ENCODE results near the gene MCTP1. TPM values are rescaled to one million over a fixed set of nuclear protein-coding genes. Genes with fewer than 3 reads are reported as not detected.

MCTP1 gene
- total RNA-seq, 1 donor from 2014 or later = 1.9 TPM

GRCh38 chr5:94682814-94683520 lies 601.9 kb downstream of the MCTP1 start:
- no peak for DNase-seq
- no peak overlapping the region for H3K4me3 Mint-ChIP-seq
- TF ChIP-seq CTCF (IDR thresholded peaks at IDR 0.05) = no peak
- no peaks in the 10 kb centered on the region for H3K9me3 Mint-ChIP-seq
- ChIA-PET POLR2A (no interaction called here), CTCF (no interaction called here)
- peaks cover 50% of the 10 kb centered on the region for H3K36me3 Mint-ChIP-seq (ENCODE audit: low read depth)
- intact Hi-C loops (cut with micrococcal nuclease) = no loop called here
- H3K27ac Mint-ChIP-seq = no peak overlapping the region
- no peaks in the 10 kb centered on the region for H3K27me3 Mint-ChIP-seq
- no peaks in the 10 kb centered on the region for H3K4me1 Mint-ChIP-seq
- no peak for ATAC-seq (ENCODE audit: low read depth)

- intact Hi-C loops (cut with micrococcal nuclease) = no loop called here
- POLR2A ChIA-PET = no interaction called here
- CTCF ChIA-PET = no interaction called here
These were observed 608.8 kb downstream of the MCTP1 start for GRCh38 chr5:94675965-94676618.

GRCh38 chr5:94674490-94675382 lies 610.2 kb downstream of the MCTP1 start:
- ChIA-PET POLR2A (no interaction called here), CTCF (interaction anchor here (0.9 kb wide), 1 partner anchor 63 kb away, joined by 3 read pairs; no protein-coding TSS in a partner anchor)
- no peaks in the 10 kb centered on the region for H3K27me3 Mint-ChIP-seq
- DNase-seq (no peak), ATAC-seq (ENCODE audit: low read depth) (no peak)
- no peak for TF ChIP-seq CTCF (IDR thresholded peaks at IDR 0.05)
- intact Hi-C loops (cut with micrococcal nuclease) = no loop called here
- peaks cover 36% of the 10 kb centered on the region for H3K36me3 Mint-ChIP-seq (ENCODE audit: low read depth)
- peaks cover 8% of the 10 kb centered on the region for H3K4me1 Mint-ChIP-seq
- no peaks in the 10 kb centered on the region for H3K9me3 Mint-ChIP-seq
- H3K4me3 Mint-ChIP-seq = no peak overlapping the region
- H3K27ac Mint-ChIP-seq = no peak overlapping the region

More at GRCh38 chr5:94675965-94676618, 608.8 kb downstream of the MCTP1 start:
- DNase-seq (no peak), ATAC-seq (ENCODE audit: low read depth) (no peak)
- Mint-ChIP-seq H3K4me1 (peaks cover 8% of the 10 kb centered on the region), H3K9me3 (no peaks in the 10 kb centered on the region), H3K27me3 (no peaks in the 10 kb centered on the region), H3K36me3 (ENCODE audit: low read depth) (peaks cover 40% of the 10 kb centered on the region), H3K4me3 (no peak overlapping the region), H3K27ac (no peak overlapping the region)
- TF ChIP-seq CTCF (IDR thresholded peaks at IDR 0.05) = no peak

- ChIA-PET POLR2A (no interaction called here), CTCF (no interaction called here)
- no peak overlapping the region for H3K4me3 Mint-ChIP-seq
- no peak for DNase-seq
- TF ChIP-seq CTCF (IDR thresholded peaks at IDR 0.05) = no peak
- intact Hi-C loops (cut with micrococcal nuclease) = no loop called here
- no peaks in the 10 kb centered on the region for H3K9me3 Mint-ChIP-seq
- H3K27me3 Mint-ChIP-seq = no peaks in the 10 kb centered on the region
- peaks cover 8% of the 10 kb centered on the region for H3K4me1 Mint-ChIP-seq
- H3K36me3 Mint-ChIP-seq (ENCODE audit: low read depth) = peaks cover 42% of the 10 kb centered on the region
- H3K27ac Mint-ChIP-seq = no peak overlapping the region
- no peak for ATAC-seq (ENCODE audit: low read depth)
These were observed 612.1 kb downstream of the MCTP1 start for GRCh38 chr5:94672746-94673145.

GRCh38 chr5:94670726-94671125 lies 614.2 kb downstream of the MCTP1 start:
- ChIA-PET CTCF (no interaction called here), POLR2A (no interaction called here)
- Mint-ChIP-seq H3K36me3 (ENCODE audit: low read depth) (peaks cover 48% of the 10 kb centered on the region), H3K4me3 (no peak overlapping the region), H3K27ac (no peak overlapping the region), H3K27me3 (no peaks in the 10 kb centered on the region), H3K4me1 (peaks cover 8% of the 10 kb centered on the region), H3K9me3 (no peaks in the 10 kb centered on the region)
- intact Hi-C loops (cut with micrococcal nuclease) = no loop called here
- no peak for TF ChIP-seq CTCF (IDR thresholded peaks at IDR 0.05)
- DNase-seq = no peak
- no peak for ATAC-seq (ENCODE audit: low read depth)

Measured in activated B cell treated with CpG ODN at 0.5 μM for 24 hours (primary cell).